Amniotic stem cell (primary cell): Measurements from ENCODE around the gene POU3F2.
A peak's percentile ranks its signal among the peaks of the same experiment; 100 is the strongest.

ENCODE experiments used
- DNase-seq: peaks from one replicate; lab custom pipeline; 2025; lab: John Stamatoyannopoulos, UW

POU3F2 gene

GRCh38 chr6:98844244-98845210 is 10.2 kb downstream of the POU3F2 start:
- no peak for DNase-seq

GRCh38 chr6:98845211-98846020 is 11.0 kb downstream of the POU3F2 start:
- DNase-seq, result peak; percentile 37

- DNase-seq, result no peak
These were observed 11.6 kb downstream of the POU3F2 start for GRCh38 chr6:98846021-98846380.

GRCh38 chr6:98847416-98847778 is 13.0 kb downstream of the POU3F2 start:
- DNase-seq, result no peak

GRCh38 chr6:98847779-98848538 is 13.6 kb downstream of the POU3F2 start:
- DNase-seq, result no peak

GRCh38 chr6:98848539-98849242 is 14.3 kb downstream of the POU3F2 start:
- no peak for DNase-seq

GRCh38 chr6:98864497-98864896 is 30.1 kb downstream of the POU3F2 start:
- DNase-seq, result no peak

- peak; percentile 7 for DNase-seq
These were observed 36.7 kb downstream of the POU3F2 start for GRCh38 chr6:98871057-98871456.

- DNase-seq, result no peak
These were observed 37.4 kb downstream of the POU3F2 start for GRCh38 chr6:98871821-98872220.

- no peak for DNase-seq
These were observed 41.0 kb downstream of the POU3F2 start for GRCh38 chr6:98875375-98875774.

- no peak for DNase-seq
These were observed 42.9 kb downstream of the POU3F2 start for GRCh38 chr6:98877250-98877649.

- DNase-seq, result no peak
These were observed 46.1 kb downstream of the POU3F2 start for GRCh38 chr6:98880486-98880885.

- DNase-seq, result no peak
These were observed 51.0 kb downstream of the POU3F2 start for GRCh38 chr6:98885330-98885729.

- no peak for DNase-seq
These were observed 53.3 kb downstream of the POU3F2 start for GRCh38 chr6:98887650-98888049.
